ENCODE data around the gene UBE3C.

DNA sequence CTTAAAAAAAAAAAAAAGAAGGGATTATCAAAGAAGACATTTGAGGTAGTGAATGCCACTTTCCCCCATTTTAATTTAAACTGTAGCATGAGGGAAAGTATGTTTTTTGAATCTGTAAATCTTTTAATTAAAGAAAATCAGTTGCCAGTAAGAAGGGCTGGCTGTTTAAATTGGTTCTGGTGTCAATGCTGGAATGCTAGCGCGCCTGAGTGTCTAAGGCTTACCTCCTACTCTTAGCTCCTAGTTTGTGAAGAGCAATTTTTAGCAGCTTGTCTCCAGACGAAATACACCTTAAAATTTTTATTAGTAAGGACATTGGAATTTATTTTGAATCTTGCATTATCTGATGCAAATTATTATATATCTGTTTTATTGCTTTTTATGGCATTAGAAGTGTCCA, 54.1 kb downstream of the UBE3C start:
- TF ChIP-seq EZH2 (IDR thresholded peaks at IDR 0.05; ENCODE audit: borderline replicate concordance, low read depth, low read length, severe bottlenecking) (no peak), POLR2A (IDR thresholded peaks at IDR 0.05; ENCODE audit: low read depth, low read length) (no peak)
- TF ChIP-seq, protein P1, sequence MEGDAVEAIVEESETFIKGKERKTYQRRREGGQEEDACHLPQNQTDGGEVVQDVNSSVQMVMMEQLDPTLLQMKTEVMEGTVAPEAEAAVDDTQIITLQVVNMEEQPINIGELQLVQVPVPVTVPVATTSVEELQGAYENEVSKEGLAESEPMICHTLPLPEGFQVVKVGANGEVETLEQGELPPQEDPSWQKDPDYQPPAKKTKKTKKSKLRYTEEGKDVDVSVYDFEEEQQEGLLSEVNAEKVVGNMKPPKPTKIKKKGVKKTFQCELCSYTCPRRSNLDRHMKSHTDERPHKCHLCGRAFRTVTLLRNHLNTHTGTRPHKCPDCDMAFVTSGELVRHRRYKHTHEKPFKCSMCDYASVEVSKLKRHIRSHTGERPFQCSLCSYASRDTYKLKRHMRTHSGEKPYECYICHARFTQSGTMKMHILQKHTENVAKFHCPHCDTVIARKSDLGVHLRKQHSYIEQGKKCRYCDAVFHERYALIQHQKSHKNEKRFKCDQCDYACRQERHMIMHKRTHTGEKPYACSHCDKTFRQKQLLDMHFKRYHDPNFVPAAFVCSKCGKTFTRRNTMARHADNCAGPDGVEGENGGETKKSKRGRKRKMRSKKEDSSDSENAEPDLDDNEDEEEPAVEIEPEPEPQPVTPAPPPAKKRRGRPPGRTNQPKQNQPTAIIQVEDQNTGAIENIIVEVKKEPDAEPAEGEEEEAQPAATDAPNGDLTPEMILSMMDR (IDR thresholded peaks at IDR 0.05; ENCODE audit: extremely low read depth in 1 of 2, insufficient read depth in 1 of 2, low read depth in 1 of 2, low read length in 2 of 2), result no peak

All from endothelial cell of umbilical vein (primary cell).